ENCODE results near the gene MNX1.

MNX1 gene

GRCh38 chr7:157002819-157003421 lies 7.5 kb downstream of the MNX1 start:
- no peak for DNase-seq (ENCODE audit: low read depth, low spot score)

GRCh38 chr7:157001920-157002818 lies 8.3 kb downstream of the MNX1 start:
- no peak for DNase-seq (ENCODE audit: low read depth, low spot score)

- no peak for DNase-seq (ENCODE audit: low read depth, low spot score)
Measured at GRCh38 chr7:157000741-157001653, 9.5 kb downstream of the MNX1 start.

GRCh38 chr7:156999958-157000726 lies 10.3 kb downstream of the MNX1 start:
- DNase-seq (ENCODE audit: low read depth, low spot score): no peak

GRCh38 chr7:156998988-156999957 lies 11.2 kb downstream of the MNX1 start:
- no peak for DNase-seq (ENCODE audit: low read depth, low spot score)

GRCh38 chr7:156994417-156994816 lies 16.0 kb downstream of the MNX1 start:
- no peak for DNase-seq (ENCODE audit: low read depth, low spot score)

GRCh38 chr7:156993925-156994235 lies 16.6 kb downstream of the MNX1 start:
- no peak for DNase-seq (ENCODE audit: low read depth, low spot score)

- no peak for DNase-seq (ENCODE audit: low read depth, low spot score)
Measured at GRCh38 chr7:156993021-156993924, 17.2 kb downstream of the MNX1 start.

GRCh38 chr7:156989766-156990535 lies 20.5 kb downstream of the MNX1 start:
- DNase-seq (ENCODE audit: low read depth, low spot score): no peak

- DNase-seq (ENCODE audit: low read depth, low spot score): no peak
Measured at GRCh38 chr7:156988343-156989185, 21.9 kb downstream of the MNX1 start.

- no peak for DNase-seq (ENCODE audit: low read depth, low spot score)
Measured at GRCh38 chr7:156986378-156986777, 24.1 kb downstream of the MNX1 start.

GRCh38 chr7:156985101-156985992 lies 25.1 kb downstream of the MNX1 start:
- DNase-seq (ENCODE audit: low read depth, low spot score): no peak

- no peak for DNase-seq (ENCODE audit: low read depth, low spot score)
Measured at GRCh38 chr7:156984174-156984891, 26.1 kb downstream of the MNX1 start.

- DNase-seq (ENCODE audit: low read depth, low spot score): no peak
Measured at GRCh38 chr7:156979711-156980110, 30.8 kb downstream of the MNX1 start.

GRCh38 chr7:156979007-156979606 lies 31.4 kb downstream of the MNX1 start:
- no peak for DNase-seq (ENCODE audit: low read depth, low spot score)

Data from activated naive CD8-positive, alpha-beta T cell treated with anti-CD3 and anti-CD28 coated beads, Interleukin-2, amount 50 U/mL, for 16 hours (primary cell).